K562 (cell line): Measurements from ENCODE around the gene CARD14. TPM values are rescaled to one million over a fixed set of nuclear protein-coding genes. Genes with fewer than 3 reads are reported as not detected.
"Not testable (repeated sequence)": the region's sequence is repeated elsewhere in the genome, so short reads cannot be mapped to it uniquely, and the experiment has no call there.

Experiments used
- ATAC-seq: fragments of 200-7000 bp; cut with Tn5 transposase; 3 replicates; pipeline ENCODE4 v1.9.1; 2020; ENCODE audit warnings: moderate library complexity
- BruUV-seq: library from RNA; stranded (reverse); fragments of 400-500 nt; replicated peaks from 2 replicates; lab custom pipeline; 2021; lab: Mats Ljungman, UMichigan
- CTCF ChIA-PET: fragments of 300-600 bp; formaldehyde crosslinking; extraction: SDS; loops from one replicate; lab custom pipeline; 2021; ENCODE audit warnings: low intra/inter-chr PET ratio; lab: Yijun Ruan, JAX
- POLR2A ChIA-PET: fragments of 300-600, 350-650 bp; sonication (Branson Sonifier 250); formaldehyde crosslinking; extraction: SDS; loops from one replicate; lab custom pipeline; 2021; ENCODE audit warnings: antibody characterized with exemption, inconsistent platforms; lab: Yijun Ruan, JAX
- DNase-seq, 4 experiments: peaks; one replicate each; pipeline versions ENCODE4 v3.0.0 to v3.0.0-alpha.2; 2011 to 2018; ENCODE audit warnings: low spot score in 3 of 4, mixed read lengths in 3 of 4; ENCODE audit errors: extremely low read depth in 1 of 4
- FAIRE-seq: peaks from 2 replicates; lab custom pipeline; 2011; peaks lifted over from hg19 to GRCh38; lab: Jason Lieb, UNC
- H2AFZ ChIP-seq: 2 replicates; pipeline ENCODE4 v1.6.0; 2011; ENCODE audit warnings: low read depth, low read length, control low read depth, inconsistent platforms
- H3K27ac ChIP-seq: fragments of 200-600 bp; 3 replicates; pipeline ENCODE4 v1.8.0; 2011; ENCODE audit warnings: low read depth, mild to moderate bottlenecking, control low read depth, inconsistent platforms, low read length, moderate library complexity, mixed read lengths; ENCODE audit errors: extremely low read depth
- H3K27me3 ChIP-seq, 2 experiments: fragments of 300-600 bp in 1 of 2; 2 replicates in 1 of 2; 3 replicates in 1 of 2; pipeline versions ENCODE4 v1.6.0 to v1.8.0; 2011; ENCODE audit warnings: inconsistent platforms in 2 of 2, low read length in 2 of 2, mild to moderate bottlenecking in 1 of 2, mixed read lengths in 1 of 2, moderate library complexity in 1 of 2; ENCODE audit not compliant: control insufficient read depth in 2 of 2, insufficient read depth in 2 of 2
- H3K36me3 ChIP-seq: fragments of 300-600 bp; 3 replicates; pipeline ENCODE4 v1.8.0; 2011; ENCODE audit warnings: mild to moderate bottlenecking, low read length, inconsistent platforms; ENCODE audit not compliant: control insufficient read depth, insufficient read depth
- H3K4me1 ChIP-seq, 2 experiments: fragments of 200-600 bp in 1 of 2; replicated peaks in 1 of 2; 2 replicates in 1 of 2; 3 replicates in 1 of 2; pipeline versions ENCODE4 v1.5.1 to v1.8.0; 2011; ENCODE audit warnings: inconsistent platforms in 2 of 2, low read length in 2 of 2, mild to moderate bottlenecking in 1 of 2, mixed read lengths in 1 of 2, moderate library complexity in 1 of 2; ENCODE audit not compliant: control insufficient read depth in 2 of 2, insufficient read depth in 2 of 2
- H3K4me2 ChIP-seq: 2 replicates; pipeline ENCODE4 v1.6.1; 2011; ENCODE audit warnings: low read length, control low read depth, inconsistent platforms, mixed read lengths; ENCODE audit not compliant: insufficient read depth
- H3K4me3 ChIP-seq: fragments of 200-600 bp; sonication (generic), shearing (Covaris generic); 2 replicates; pipeline ENCODE4 v1.5.1; 2016; ENCODE audit warnings: control low read depth, inconsistent platforms
- H3K79me2 ChIP-seq: fragments of 200-600 bp; 3 replicates; pipeline ENCODE4 v1.8.0; 2011; ENCODE audit warnings: low read length, inconsistent platforms; ENCODE audit not compliant: control insufficient read depth, insufficient read depth
- H3K9ac ChIP-seq, 2 experiments: 2 replicates each; pipeline versions ENCODE4 v1.6.0 to v1.6.1; 2011; ENCODE audit warnings: low read depth in 2 of 2, low read length in 2 of 2, control low read depth in 1 of 2, inconsistent platforms in 1 of 2, mild to moderate bottlenecking in 1 of 2, mixed read lengths in 1 of 2; ENCODE audit not compliant: insufficient read depth in 1 of 2
- H3K9me1 ChIP-seq: one replicate; pipeline ENCODE4 v1.6.0; 2011; ENCODE audit warnings: inconsistent platforms, mild to moderate bottlenecking, low read length, moderate library complexity; ENCODE audit not compliant: control insufficient read depth, insufficient read depth
- H3K9me3 ChIP-seq: replicated peaks from 2 replicates; pipeline ENCODE4 v1.5.1; 2011; ENCODE audit warnings: low read depth, low read length, inconsistent platforms; ENCODE audit not compliant: control insufficient read depth, insufficient read depth
- H4K20me1 ChIP-seq: replicated peaks from 2 replicates; pipeline ENCODE4 v1.6.1; 2011; ENCODE audit warnings: low read length, inconsistent platforms, mixed read lengths; ENCODE audit not compliant: control insufficient read depth, insufficient read depth
- CBX3 ChIP-seq, 2 experiments: IDR thresholded peaks; 1 replicate in 1 of 2; 2 replicates in 1 of 2; pipeline ENCODE4 v1.6.1; 2012; ENCODE audit warnings: inconsistent platforms in 2 of 2, low read length in 2 of 2, borderline replicate concordance in 1 of 2, control low read depth in 1 of 2
- CBX5 ChIP-seq: IDR thresholded peaks from 2 replicates; pipeline ENCODE4 v1.6.1; 2014; ENCODE audit warnings: low read depth, borderline replicate concordance
- CCAR2 ChIP-seq: fragments of 200-400 bp; formaldehyde crosslinking; IDR thresholded peaks from 2 replicates; pipeline ENCODE4 v1.6.1; 2017; ENCODE audit warnings: mild to moderate bottlenecking, low read depth, low read length
- EP300 ChIP-seq: IDR thresholded peaks from 2 replicates; pipeline ENCODE4 v1.6.1; 2012; ENCODE audit warnings: low read length, improper control_type of control experiment
- MTF1 ChIP-seq: fragments of 250-450 bp; sonication (Bioruptor Pico); IDR thresholded peaks from 2 replicates; pipeline ENCODE4 v1.9.0; 2021; ENCODE audit warnings: moderate library complexity, mild to moderate bottlenecking, inconsistent platforms, borderline replicate concordance
- TRIM24 ChIP-seq, 2 experiments: fragments of 450-650 bp; IDR thresholded peaks; 2 replicates each; pipeline ENCODE4 v1.6.1; 2016
- TRIM28 ChIP-seq: fragments of 450-650 bp; IDR thresholded peaks from 2 replicates; pipeline ENCODE4 v1.6.1; 2017
- ZBTB8A ChIP-seq: fragments of 450-650 bp; IDR thresholded peaks from 2 replicates; pipeline ENCODE4 v1.6.1; 2018; ENCODE audit warnings: mild to moderate bottlenecking, moderate library complexity; ENCODE audit not compliant: partially characterized antibody
- ZNF280A ChIP-seq: fragments of 450-650 bp; IDR thresholded peaks from 2 replicates; pipeline ENCODE4 v1.6.1; 2018; ENCODE audit warnings: mild to moderate bottlenecking, low read depth; ENCODE audit not compliant: partially characterized antibody
- WGBS: fragments of 100-300 bp; shearing (Covaris generic); methylation state at CpG from one replicate; pipeline ENCODE4 v1.1.6; 2016; ENCODE audit warnings: low coverage, mixed read lengths; ENCODE audit not compliant: insufficient coverage; ENCODE audit errors: missing lambda C conversion rate; 5-methylcytosine and 5-hydroxymethylcytosine counted together
- in situ Hi-C: fragments of 300-500 bp; cut with MboI; formaldehyde crosslinking; loops from 4 replicates; pipeline ENCODE4 v1.15.0; 2018; ENCODE audit warnings: inconsistent platforms, mixed read lengths
- intact Hi-C: fragments of 100-400 bp; cut with micrococcal nuclease; formaldehyde crosslinking; loops from 2 replicates; pipeline ENCODE4 v1.14.2; 2022
- polyA plus RNA-seq, 8 experiments: library from polyadenylated mRNA; depleted of rRNA in 4 of 8; stranded (reverse) in 5 of 8; unstranded in 3 of 8; fragments of >200 nt; fragmentation: Nextera tagmentation in 2 of 8; fragmentation: Illumina TruSeq in 1 of 8; extraction: Ambion mirVana in 2 of 8; extraction: Trizol in 1 of 8; gene quantifications; 2 replicates each; pipeline versions ENCODE4 v1.2.1 to v1.2.3, GENCODE V29; 2011 to 2014; ENCODE audit warnings: inconsistent platforms in 1 of 8, missing spikeins in 1 of 8
- total RNA-seq, 7 experiments: library from RNA; depleted of rRNA in 6 of 7; stranded (reverse); fragments of >200 nt in 6 of 7; fragmentation: Illumina TruSeq in 2 of 7; extraction: Trizol in 2 of 7; gene quantifications; 2 replicates each; pipeline versions ENCODE4 v1.2.1 to v1.2.3, GENCODE V29; 2011 to 2021; ENCODE audit warnings: low replicate concordance in 1 of 7

Gene CARD14
- total and polyA plus RNA-seq, 9 of the 15 experiments (the other 6 are each of a cell fraction or from before 2014, with no cell fraction given), result not detected

- Histone ChIP-seq H2AFZ (no peak overlapping the region), H3K4me1 (peaks cover 0 to 4% of the 10 kb centered on the region in 2 experiments; a peak in 1 of 5 replicates), H3K4me2 (no peak overlapping the region), H3K79me2 (no peaks in the 10 kb centered on the region), H3K9ac (no peak overlapping the region), H3K4me3 (no peak overlapping the region), H3K9me3 (peaks cover 3% of the 10 kb centered on the region; the same call in 1 of the 2 replicates), H3K36me3 (no peaks in the 10 kb centered on the region), H3K27ac (no peak overlapping the region), H3K9me1 (no peaks in the 10 kb centered on the region), H4K20me1 (no peaks in the 10 kb centered on the region), H3K27me3 (no peaks in the 10 kb centered on the region)
- WGBS, result 20% methylated on average over 4 of the region's 5 CpGs
- in situ Hi-C loops (no loop called here), intact Hi-C loops (no loop called here)
- TF ChIP-seq ZBTB8A (no peak), MTF1 (no peak), CCAR2 (no peak)
- ChIA-PET CTCF (no interaction called here), POLR2A (interaction anchor here (1.2 kb wide), 1 partner anchor 8 kb away, joined by 4 read pairs; no protein-coding TSS in a partner anchor)
- FAIRE-seq, result no peak
- no TSS peak for BruUV-seq
- no peak for DNase-seq
- ATAC-seq, result no peak
Observed at GRCh38 chr17:80154166-80154565, 15.7 kb upstream of the CARD14 start.

GRCh38 chr17:80155600-80155999 is 14.2 kb upstream of the CARD14 start:
- H3K4me3 ChIP-seq, H3K9ac ChIP-seq, CTCF ChIA-PET, H3K4me1 ChIP-seq, H3K9me3 ChIP-seq, H4K20me1 ChIP-seq, H3K79me2 ChIP-seq, H3K27ac ChIP-seq, H3K4me2 ChIP-seq, H3K36me3 ChIP-seq, H2AFZ ChIP-seq, BruUV-seq, POLR2A ChIA-PET, DNase-seq, H3K27me3 ChIP-seq, in situ Hi-C loops, H3K9me1 ChIP-seq, FAIRE-seq, ATAC-seq, intact Hi-C loops: not testable (repeated sequence)
- TF ChIP-seq TRIM24 (IDR thresholded peaks at IDR 0.05), result peak in 1 of 2 experiments; percentile 15; a peak in 1 of 4 replicates
- peak; percentile 13; the same call in 1 of the 2 replicates for TF ChIP-seq EP300
- peak; percentile 44 for TF ChIP-seq ZNF280A
- TF ChIP-seq TRIM28, result peak; percentile 85
- peak in 1 of 2 experiments; percentile 74; a peak in 1 of 3 replicates for TF ChIP-seq CBX3 (IDR thresholded peaks at IDR 0.05; ENCODE audit: borderline replicate concordance in 1 of 2, low read length in 2 of 2)
- TF ChIP-seq CBX5, result peak; percentile 77; the same call in 1 of the 2 replicates
- WGBS, result 0% methylated on average over 2 of the region's 2 CpGs
